HG02763 (cell line): ENCODE results near the gene NDRG2.

Source experiments
- ATAC-seq: cut with Tn5 transposase; IDR thresholded peaks from one replicate; pipeline ENCODE4 v1.9.1; 2021; ENCODE audit warnings: mild to moderate bottlenecking, moderate library complexity; ENCODE audit not compliant: unreplicated experiment

NDRG2 gene

DNA sequence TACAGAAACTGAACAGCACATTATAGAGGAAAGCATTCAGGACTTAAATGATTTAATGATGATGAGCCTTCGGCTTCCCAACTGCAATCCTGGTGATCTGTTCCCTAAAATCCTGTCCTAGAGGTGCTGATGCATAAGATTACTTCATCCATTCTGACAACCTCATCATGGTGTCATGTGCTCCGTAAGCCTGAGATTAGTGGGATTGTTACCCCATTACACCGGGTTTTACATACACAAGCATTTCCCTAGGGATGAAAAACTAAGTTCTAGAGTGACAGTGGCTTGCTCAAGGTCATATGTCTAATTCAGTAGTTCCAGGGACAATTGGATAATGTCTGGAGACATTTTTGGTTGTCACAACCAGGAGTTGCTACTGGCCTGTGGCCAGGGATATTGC is 12.3 kb upstream of the NDRG2 start:
- no peak for ATAC-seq

DNA sequence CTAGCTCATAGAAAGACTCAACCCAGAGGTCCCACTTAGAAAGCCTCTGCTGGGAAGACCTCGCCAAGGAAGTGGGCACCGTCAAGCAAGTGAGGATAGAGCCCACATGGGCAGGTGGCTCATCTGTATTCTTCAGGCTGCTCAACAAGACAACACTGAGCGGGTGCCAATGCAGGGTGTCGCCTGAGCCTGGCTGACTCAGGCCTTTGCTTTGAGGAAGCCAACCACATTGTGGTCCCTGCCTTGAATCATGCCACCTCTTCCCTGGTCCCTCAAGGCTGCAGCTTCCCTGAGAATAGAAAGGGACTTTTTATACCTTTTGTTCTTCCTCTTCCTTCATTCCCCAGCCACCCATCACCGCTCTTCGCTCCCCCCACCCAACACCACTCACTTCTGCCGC is 11.9 kb upstream of the NDRG2 start:
- no peak for ATAC-seq

DNA sequence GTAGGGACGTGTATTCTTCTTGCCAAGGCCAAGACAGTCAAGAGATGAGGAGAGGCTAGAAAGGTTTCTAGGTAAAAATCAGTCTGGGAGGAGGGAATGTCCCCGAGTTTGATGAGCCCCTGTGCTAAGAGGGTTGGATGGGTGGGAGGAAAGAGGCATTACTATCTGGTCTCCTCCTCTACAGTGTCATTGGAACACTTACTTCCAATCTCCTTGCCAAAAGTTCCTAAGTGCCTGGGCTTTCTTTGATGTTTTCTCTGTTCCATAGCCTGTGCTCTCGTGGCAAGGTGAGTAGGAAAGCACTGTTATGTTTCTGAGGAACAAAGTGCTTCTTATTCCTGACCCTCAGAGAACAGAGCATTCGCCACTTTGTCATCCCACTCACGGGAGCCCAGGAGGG is 9.8 kb upstream of the NDRG2 start, which contains the start of gene RNASE13:
Gene RNASE13 (minus strand): TSS at position 101 of the 400 bp plus-strand sequence. CDS start 519 bp downstream, outside the sequence.
- no peak for ATAC-seq

DNA sequence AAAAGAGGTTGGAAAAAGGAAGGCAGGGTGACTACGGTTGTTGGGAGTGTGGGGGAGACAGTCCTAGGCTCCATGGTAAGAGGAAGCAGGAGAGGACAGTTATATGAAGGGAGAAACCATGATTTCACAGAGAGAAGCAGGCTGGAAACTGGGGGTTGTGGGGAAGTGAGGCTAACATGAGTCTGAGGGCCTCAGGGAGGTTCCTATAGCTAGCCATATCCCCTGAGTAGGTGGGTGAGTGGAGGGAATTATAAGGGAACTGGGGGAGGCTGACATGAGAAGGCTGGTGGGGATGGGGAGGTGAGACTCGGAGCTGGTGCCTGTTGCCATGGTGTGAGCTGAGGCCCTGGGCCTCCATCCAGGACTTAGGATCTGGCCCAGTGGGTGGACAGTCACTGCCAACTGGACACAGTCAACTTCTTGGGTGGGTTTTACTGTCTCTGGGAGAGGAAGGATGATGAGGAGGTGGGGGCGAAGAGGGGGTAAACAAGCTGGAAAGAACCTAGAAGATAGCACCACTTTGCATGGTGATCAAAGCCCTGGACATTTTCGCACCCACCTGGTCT is 8.4 kb upstream of the NDRG2 start:
- no peak for ATAC-seq

DNA sequence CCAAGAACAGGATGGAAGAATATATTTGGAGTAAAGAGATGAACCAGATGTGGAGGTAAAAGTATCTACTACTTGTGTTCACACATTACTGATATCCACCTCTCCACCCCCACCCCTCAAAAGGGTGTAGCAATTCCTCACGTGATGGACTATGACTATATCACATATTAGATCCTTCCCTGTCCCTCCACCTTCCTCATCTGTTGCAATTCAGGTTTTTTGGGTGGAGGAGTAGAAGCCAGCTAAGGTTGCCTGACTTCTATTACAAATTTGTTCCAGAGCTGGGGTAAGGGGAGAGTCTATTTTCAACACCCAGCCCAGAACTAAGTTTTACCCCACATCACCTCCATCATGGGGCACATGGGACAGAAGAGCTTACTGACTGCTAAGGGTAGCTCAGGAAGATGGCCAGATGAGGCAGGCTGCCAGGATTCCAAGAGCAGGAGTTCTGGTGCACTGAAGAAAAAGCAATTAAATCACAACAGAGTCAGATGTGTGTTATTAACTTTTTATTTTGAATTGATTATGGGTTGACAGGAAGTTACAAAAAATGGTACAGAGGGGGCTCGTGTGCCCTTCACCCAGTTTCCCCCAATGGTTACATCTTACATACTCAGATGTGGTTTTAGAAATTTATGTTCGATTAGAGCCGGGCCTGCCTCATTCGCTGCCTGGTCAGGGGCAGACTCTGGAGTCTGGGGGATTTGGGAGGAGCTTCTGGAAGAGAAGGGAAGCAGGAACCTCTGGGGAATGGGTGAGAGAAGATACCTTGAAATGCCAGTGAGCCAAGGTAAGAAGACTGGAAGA is 7.7 kb upstream of the NDRG2 start:
- no peak for ATAC-seq

DNA sequence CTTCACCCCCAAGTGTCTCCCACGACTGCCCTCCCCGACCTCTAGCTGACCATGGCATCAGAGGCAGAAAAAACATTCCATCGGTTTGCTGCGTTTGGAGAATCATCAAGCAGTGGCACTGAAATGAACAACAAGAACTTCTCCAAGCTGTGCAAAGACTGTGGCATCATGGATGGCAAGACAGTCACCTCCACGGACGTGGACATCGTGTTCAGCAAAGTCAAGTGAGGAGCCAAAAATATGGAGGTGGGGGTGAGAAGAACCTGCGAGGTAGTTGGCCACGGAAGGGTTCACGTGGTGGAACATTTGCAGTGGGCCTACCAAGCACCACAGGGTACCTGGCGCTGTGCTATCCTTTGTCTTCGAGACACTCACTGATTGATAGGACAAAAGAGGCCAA is 5.7 kb upstream of the NDRG2 start:
- ATAC-seq: no peak

DNA sequence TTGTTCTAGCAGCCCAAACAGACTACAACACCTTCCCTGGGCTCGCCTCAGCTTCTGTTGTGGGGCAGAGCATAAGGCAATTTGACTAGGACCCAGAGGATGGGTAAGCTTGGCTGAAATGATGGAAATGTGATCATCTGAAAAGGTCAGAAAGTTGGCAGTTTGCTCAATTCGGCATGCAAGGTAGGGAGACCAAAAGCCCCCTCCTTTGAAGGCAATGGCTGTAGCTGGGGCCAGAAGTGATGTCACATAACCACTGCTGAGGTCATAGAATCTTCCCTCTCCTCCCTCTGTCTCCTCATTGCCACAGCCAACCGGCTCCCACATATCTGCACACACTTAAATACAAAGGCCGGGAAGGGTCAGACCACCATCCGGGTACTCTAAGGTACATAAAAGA is 5.1 kb upstream of the NDRG2 start, which contains the start of gene TPPP2:
Gene TPPP2 (plus strand): TSS at position 301 of the 400 bp plus-strand sequence. CDS start 365 bp downstream, outside the sequence.
- no peak for ATAC-seq

DNA sequence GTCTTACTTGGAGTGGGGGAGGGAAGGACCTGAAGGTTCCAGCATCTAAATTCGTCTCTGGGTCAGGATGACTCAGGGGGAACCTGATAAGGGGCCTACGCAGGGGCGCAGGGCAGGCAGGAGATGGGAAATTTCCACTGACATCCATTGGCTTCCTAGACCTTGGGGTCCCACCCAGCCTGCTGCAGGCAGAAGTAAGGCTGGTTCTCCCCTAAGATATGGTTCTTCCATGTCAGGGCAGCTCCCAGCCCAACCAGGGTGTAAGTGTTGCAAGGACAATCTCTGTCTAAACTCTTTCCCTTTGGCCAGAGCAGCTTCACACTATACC is 2.1 kb upstream of the NDRG2 start:
- no peak for ATAC-seq

DNA sequence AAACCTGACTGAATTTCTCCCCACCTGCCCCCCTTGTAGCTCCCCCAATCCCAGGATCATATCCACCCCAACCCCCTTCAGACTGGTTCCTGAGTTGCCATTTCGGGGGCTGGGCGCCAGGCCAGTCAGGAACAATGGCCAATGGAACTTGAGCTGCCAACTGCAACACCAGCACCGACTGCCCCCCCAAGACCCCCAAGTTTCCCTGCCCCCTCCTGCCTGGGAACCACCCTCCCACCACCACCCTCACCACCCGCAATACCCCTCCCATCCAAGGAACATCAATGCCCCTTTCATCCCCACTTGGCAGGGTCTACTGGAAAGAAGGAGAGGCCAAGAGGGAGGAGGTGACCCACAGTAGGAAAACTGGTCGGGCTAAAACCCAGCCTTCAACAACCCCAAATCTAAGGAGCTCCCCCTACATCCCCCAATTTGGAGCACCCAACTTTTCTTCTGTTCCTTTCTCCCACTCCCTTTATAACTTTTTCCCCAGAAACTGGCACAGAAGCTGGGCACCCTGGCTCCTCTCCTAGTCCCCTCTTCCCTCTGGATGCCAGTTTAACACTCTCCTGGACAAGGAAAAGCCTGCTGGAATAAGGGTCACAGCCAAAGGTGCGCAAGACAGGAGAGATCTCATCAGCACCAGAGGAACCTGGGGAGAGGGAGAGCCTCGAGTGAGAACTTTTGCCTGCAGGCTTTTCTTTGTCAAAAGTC is 1.6 kb upstream of the NDRG2 start:
- ATAC-seq: no peak

DNA sequence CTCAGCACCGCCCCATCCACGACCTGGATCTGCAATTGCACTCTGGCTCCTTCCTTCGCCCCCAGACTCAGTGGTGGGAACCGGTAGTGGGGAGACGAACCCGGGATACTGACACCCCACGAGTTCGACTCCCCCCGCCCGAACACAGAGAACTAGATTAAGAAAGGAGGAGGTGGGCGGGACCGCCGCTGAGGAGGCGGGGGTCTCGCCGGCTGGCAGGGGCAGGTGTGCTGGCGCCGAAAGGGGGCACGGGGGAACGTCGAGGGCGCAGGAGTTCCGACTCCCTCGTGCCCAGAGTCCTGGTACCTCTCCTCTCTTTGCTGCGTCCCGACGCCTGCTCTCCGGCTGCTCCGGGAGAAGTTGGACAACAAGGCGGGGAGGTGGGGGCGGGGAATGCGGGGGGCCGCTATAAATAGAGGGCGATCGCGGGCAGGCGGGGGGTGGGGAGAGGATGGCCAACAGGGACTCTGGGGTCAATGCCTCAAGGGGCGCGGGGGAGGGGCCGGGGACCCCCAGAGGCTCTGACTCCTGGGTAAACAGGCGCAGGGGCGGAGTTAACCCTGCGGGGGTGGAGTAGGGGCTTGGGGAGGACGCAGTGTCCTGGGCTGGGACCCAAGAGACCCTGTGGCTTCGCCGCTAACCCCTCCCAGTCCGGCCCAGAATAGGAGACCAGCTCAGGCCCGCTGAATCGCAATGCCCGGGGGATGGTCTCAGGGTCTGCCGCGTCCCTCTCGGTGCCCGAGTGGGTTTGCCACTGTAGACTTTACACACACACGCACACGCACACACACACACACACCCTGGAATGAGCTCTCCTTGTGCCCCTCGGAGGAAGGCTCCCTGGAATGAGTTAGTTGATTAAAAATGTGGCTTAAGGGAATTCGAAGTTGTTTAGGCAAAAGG is 761 bp upstream of the NDRG2 start:
- ATAC-seq: no peak

DNA sequence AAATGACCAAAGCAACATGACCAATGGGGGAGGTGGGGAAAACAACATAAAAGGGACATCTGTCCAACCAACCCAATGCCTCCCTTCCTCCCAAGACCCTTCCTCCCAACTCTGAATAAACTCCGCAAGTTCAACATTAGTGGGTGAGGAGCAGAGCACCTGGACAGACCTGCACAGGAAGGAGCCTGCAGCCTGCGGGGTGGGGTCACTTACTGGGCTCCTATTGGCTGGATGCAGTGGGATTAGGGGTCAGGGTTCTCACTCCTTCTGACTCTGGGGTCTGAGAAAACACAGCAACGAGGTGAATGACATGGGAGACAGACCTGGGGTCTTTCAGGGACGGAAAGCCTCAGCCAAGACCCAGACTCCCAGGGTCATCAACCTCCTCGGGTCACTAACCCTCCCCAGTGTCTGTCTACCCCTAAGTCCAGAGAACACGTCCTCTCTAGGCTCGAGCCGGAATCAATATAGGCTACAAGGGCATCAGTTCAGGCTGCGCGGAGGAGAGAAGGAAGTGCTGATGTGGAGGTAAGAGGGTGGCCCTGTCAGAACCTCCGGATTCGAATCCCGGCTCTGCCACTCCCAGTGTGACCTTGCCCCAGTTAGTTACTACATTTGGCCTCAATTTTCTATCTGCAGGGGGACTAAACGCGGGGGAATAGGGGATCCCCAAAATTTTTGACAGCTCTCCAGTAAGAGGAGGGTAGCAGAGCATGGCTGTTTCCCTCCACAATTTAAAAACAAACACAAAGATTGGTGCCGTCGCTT is 860 bp downstream of the NDRG2 start:
- no peak for ATAC-seq

DNA sequence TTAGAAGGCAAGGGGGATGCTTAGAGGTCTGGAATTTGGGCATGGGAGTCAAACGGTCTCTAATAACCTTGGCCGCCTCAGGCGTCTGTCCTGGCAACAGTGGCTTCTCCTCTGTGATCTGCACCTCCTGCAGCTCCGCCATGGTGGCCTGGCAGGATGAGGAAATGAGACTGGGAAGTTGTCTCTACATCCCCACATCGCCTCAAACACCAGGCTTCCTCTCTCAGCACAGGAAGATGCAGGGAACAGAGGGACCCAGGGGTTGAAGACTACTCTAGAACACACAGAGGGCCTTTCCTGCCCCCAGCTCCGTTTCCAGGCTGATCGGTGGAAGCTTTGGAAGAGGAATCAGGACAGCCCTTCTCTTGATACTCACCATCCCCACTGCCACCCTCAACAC is 1.7 kb downstream of the NDRG2 start:
- no peak for ATAC-seq

DNA sequence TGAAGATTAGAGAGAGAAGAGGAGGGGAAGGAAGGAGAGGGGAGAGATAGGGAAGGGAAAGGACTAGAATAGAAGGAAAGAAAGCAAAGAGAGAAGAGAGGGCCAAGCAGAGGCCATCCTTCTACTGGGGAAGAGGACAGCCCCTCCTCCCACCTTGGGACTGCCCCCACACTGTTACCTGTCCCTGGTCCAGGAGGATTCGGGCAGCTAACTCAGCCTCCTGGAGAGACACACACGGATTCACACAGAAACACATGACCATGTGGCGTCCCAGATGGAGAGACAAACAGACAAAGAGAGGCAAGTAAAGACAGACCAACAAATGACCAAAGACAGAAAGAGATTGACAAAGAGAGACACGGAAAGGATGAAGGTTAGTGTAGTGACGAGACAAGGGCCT is 2.2 kb downstream of the NDRG2 start:
- ATAC-seq: no peak

DNA sequence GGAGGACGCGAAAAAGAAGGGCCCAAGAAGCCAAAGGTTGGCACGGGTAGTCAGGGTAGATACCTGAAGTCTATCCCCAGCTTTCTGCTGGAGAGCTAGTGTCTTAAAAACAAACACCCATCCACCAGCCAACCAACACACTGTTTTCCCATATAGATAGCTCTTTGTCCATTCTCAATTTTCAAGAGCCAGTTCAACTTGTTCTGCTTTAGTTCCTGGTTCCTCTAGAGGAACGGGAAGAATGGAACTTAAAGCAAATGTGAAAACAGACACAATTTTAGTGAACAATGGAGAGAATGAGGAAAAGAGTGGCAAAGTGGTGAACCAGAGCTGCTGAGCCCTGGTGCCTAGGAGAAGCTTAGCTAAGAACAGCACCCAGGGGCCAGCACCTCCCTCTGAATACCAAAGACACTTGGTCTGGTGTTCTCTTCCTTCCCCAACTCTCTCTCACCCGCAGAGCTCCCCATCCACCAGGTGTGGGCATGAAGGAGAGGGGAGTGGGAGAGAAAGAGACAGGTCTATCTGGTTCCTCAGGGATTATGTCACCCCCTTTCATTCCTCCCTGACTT is 3.8 kb downstream of the NDRG2 start:
- no peak for ATAC-seq

DNA sequence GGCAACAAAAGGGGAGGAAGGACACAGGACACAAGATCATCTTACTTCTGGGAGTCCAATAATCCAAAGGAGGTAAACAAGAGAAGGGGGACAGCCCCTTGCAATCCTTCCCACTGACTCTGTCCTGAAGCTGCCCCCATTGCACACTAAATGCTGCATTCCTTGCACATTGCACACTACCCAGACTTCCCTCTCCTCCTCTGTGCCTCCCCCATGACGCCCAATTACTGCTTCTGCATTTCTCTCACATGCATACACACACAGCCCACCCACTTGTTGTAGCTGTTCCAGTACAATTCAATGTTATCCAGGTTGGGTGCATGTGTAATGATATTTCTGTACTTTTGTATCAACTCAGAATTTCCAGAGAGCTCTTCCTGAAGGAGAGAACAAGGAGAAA is 5.5 kb downstream of the NDRG2 start:
- no peak for ATAC-seq

DNA sequence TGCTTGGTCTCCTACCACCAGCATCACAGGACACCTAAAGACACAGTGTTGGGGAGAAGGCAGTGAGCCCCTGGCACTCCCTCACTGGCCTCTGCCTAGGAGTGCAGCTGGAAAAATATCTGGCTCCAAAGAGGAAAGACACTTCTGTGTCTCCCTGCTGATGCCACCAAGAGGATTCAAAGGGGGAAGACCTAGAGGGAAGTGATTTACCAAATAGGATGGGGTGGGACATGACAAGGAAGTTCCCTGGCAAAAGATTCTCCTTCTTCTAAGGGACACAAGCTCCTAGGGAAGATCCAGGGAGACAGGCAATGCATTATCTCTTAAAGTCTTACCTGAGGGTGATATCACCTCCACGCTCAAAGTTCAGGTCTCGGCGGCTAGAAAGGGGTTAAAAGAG is 6.1 kb downstream of the NDRG2 start:
- ATAC-seq: no peak

DNA sequence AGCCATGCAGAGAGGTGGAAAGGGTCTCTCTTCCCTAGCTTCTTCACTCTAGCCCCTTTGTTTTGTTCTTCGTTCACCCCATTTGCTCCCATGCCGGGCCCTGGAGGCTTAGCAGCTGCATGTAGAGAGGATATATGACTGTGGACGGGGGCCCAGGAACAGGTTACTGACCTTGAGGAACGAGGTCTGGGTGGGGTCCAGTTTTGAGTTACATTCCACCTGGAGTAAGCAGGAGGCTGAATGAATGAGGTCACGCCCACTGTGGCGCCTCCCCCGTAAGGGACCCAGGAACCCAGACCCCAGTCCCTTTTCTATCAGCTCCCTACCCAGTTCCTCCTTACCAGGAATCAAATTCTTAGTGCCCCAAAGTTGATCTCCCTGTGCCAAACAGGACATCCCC is 6.6 kb downstream of the NDRG2 start:
- no peak for ATAC-seq

DNA sequence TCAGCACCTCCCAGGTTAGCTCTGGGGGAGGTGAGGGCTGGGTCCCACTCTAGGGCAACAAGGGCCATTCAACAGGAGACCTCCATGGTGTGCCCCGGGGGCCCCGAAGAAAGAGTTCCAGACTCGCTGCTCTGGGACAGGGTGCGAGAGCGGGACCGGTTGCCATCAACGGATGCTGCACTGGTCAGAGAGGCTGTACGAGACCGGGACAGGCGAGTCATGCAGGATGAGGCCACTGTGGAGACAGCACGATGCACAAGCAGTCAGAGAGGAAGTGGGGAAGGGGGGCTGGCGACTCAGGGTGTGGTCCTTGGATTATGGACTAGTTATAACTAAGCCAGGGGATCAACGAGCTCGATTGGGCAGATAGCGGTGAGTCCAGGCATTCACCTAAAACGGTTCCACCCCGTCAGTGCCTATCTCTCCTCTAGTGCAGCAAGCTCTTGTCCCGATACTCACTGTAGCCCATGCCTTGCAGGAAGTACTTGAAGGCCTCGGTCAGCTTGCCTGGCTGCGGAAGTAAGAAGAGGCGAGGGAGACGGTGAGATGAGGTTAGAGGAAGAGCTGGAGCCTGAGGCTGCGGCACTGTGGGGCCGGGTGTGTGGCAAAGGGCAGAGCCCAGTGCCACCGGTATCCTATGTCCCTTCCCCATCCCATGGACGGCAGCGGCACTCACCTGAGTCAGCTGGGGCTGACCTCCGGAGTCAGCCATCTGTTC is 7.2 kb downstream of the NDRG2 start:
- no peak for ATAC-seq

DNA sequence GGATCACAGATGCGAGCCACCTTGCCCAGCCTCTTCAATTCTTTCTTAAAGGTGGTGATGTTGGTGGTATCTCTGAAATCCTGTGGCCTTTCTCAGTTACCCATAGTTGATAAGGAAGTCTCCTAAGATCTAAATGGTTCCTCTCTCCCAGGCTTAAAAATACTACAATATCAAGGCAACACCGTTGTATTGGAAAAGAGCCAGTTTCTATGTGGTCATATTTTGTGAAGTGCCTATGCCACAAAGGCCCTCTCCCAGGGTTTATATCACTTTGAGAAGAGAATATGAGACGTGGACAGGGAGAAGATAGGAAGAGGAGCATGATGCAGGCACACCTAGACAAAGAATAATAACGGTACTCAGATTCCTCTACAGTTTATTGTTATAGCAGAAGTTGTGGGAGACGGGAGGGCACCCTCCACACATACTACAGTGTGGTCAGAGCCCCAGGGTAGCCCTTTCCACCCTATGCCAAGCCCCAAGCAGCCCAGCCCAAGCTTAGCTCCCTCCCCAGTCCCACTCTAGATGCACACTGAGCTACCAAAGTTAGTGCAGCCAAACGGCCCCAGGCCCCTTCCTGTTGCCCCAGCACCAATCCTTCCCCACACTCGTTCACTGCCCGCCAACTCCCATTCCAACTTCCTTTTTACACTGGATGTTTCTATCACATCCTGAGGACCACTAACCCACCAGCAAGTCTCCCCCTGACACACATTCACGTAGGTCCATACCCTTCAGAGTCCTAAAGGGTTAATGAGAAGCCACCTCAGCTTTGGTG is 8.3 kb downstream of the NDRG2 start:
- ATAC-seq: no peak
